SK-N-SH (cell line): ENCODE results near the gene GDPD5.

ENCODE experiments used
- CTCF ChIP-seq: fragments of 200-600 bp; sonication (generic); IDR thresholded peaks from 2 replicates; pipeline ENCODE4 v1.6.1; 2017; ENCODE audit warnings: antibody characterized with exemption, mild to moderate bottlenecking, moderate library complexity
- GATA2 ChIP-seq: sonication (generic); formaldehyde crosslinking; IDR thresholded peaks from 2 replicates; pipeline ENCODE4 v1.5.0; 2020; ENCODE audit warnings: mild to moderate bottlenecking, missing genetic modification reagents
- MXI1 ChIP-seq: IDR thresholded peaks from 2 replicates; pipeline ENCODE4 v1.6.1; 2012; ENCODE audit warnings: mild to moderate bottlenecking, low read depth, low read length, improper control_type of control experiment
- POLR2AphosphoS5 ChIP-seq: IDR thresholded peaks from 2 replicates; pipeline ENCODE4 v1.6.1; 2012; ENCODE audit warnings: low read depth, low read length
- SIN3A ChIP-seq: IDR thresholded peaks from 2 replicates; pipeline ENCODE4 v1.6.1; 2012; ENCODE audit warnings: low read depth, mild to moderate bottlenecking, low read length, moderate library complexity, borderline replicate concordance
- TAF1 ChIP-seq: IDR thresholded peaks from 2 replicates; pipeline ENCODE4 v1.6.1; 2012; ENCODE audit warnings: low read depth, mild to moderate bottlenecking, low read length, moderate library complexity, borderline replicate concordance
- TCF12 ChIP-seq: IDR thresholded peaks from 2 replicates; pipeline ENCODE4 v1.4.0; 2012

DNA sequence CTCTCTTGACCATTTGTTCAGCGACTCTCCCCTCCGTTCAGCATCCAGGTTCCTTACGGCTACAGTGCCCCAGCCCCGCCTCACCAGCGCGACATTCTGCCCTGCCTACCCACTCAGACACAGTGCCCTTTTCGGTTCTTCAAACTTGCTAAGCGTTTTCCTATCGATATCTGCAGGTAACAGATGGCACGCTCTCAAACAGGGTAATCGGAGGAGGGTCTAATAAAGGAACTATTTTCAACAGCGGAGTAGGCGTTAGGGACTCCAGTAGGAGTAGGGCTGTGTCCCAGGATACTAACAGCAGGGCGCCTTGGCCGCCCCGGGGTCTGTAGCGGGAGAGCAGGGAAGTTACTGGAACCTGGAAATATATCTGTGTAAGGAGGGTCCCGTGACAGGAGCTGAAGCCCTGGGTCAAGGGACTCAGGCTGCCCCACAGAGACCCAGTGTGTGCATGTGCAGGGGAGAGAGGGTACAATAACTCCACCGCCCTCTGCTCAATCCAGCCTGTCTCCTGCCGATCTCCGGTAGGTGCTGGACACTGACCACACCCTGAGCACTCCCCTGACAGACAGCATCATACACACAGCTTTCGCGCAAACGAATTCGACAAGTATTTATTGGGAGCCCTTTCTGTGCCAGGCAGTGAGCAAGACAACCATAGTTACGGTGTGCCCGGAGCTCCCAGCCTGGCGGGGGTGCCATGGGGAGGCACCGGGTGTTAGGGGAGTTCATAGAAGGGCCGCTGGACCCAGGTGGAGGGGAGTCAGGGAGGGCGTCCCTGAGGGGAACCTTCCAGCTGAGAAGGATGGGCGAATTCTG is 94.8 kb downstream of the GDPD5 start:
- TF ChIP-seq POLR2AphosphoS5 (no peak), MXI1 (no peak), TCF12 (no peak), CTCF (no peak), GATA2 (CRISPR knock-in tag) (no peak), TAF1 (no peak), SIN3A (no peak)
